Panc1 (cell line): ENCODE results near the gene ADAT1. TPM values are rescaled to one million over a fixed set of nuclear protein-coding genes. Genes with fewer than 3 reads are reported as not detected.

Source experiments
- ATAC-seq: fragments of 200-7000 bp; cut with Tn5 transposase; 2 replicates; pipeline ENCODE4 v1.9.1; 2020; ENCODE audit warnings: mild to moderate bottlenecking, moderate library complexity
- BruUV-seq: library from RNA; stranded (reverse); fragments of 400-500 nt; replicated peaks from 2 replicates; lab custom pipeline; 2021; lab: Mats Ljungman, UMichigan
- CTCF ChIA-PET: fragments of 300-600 bp; sonication (Branson Sonifier 250); formaldehyde crosslinking; loops from one replicate; lab custom pipeline; 2022; ENCODE audit warnings: antibody characterized with exemption; lab: Charles Lee
- POLR2A ChIA-PET: fragments of 300-600 bp; sonication (Branson Sonifier 250); formaldehyde crosslinking; loops from one replicate; lab custom pipeline; 2022; ENCODE audit warnings: antibody characterized with exemption; lab: Charles Lee
- DNase-seq: peaks from one replicate; pipeline ENCODE4 v3.0.0-alpha.2; 2010; ENCODE audit warnings: low read depth, low spot score
- H3K27ac ChIP-seq: 2 replicates; pipeline ENCODE4 v1.5.1; 2011; ENCODE audit warnings: mild to moderate bottlenecking, low read length, inconsistent platforms
- H3K27me3 ChIP-seq: fragments of 200-500 bp; sonication (Bioruptor generic); 2 replicates; pipeline ENCODE4 v1.6.0; 2014; ENCODE audit warnings: low read length, inconsistent platforms; ENCODE audit not compliant: control insufficient read depth, insufficient read depth
- H3K36me3 ChIP-seq: fragments of 200-500 bp; sonication (Bioruptor generic); 2 replicates; pipeline ENCODE4 v1.5.1; 2014; ENCODE audit warnings: inconsistent platforms, mild to moderate bottlenecking, low read length, moderate library complexity; ENCODE audit not compliant: control insufficient read depth, insufficient read depth
- H3K4me1 ChIP-seq: 2 replicates; pipeline ENCODE4 v1.5.1; 2011; ENCODE audit warnings: inconsistent platforms, mild to moderate bottlenecking, low read length, moderate library complexity; ENCODE audit not compliant: control insufficient read depth, insufficient read depth
- H3K4me3 ChIP-seq, 2 experiments: 2 replicates each; pipeline ENCODE4 v1.5.1; 2011 to 2012; ENCODE audit warnings: low read depth in 2 of 2, low read length in 2 of 2, mild to moderate bottlenecking in 2 of 2, inconsistent platforms in 1 of 2, moderate library complexity in 1 of 2
- H3K9me3 ChIP-seq: fragments of 200-500 bp; sonication (Bioruptor generic); 2 replicates; pipeline ENCODE4 v1.5.1; 2014; ENCODE audit warnings: low read depth, mild to moderate bottlenecking, inconsistent platforms, low read length, moderate library complexity; ENCODE audit not compliant: control insufficient read depth, insufficient read depth
- POLR2AphosphoS5 ChIP-seq: IDR thresholded peaks from 2 replicates; pipeline ENCODE4 v1.6.1; 2012; ENCODE audit warnings: mild to moderate bottlenecking, low read depth, low read length, moderate library complexity
- SIN3A ChIP-seq: IDR thresholded peaks from 2 replicates; pipeline ENCODE4 v1.6.1; 2012; ENCODE audit warnings: low read depth, mild to moderate bottlenecking, low read length, moderate library complexity, borderline replicate concordance; ENCODE audit not compliant: insufficient read depth
- TCF7L2 ChIP-seq: IDR thresholded peaks from 2 replicates; pipeline ENCODE4 v1.6.1; 2011; ENCODE audit warnings: mild to moderate bottlenecking, low read depth, low read length, inconsistent platforms
- in situ Hi-C: cut with HindIII; loops from 2 replicates; pipeline ENCODE4 v1.10.0; 2016; ENCODE audit warnings: low sequenced_read_pairs, low pct_unique_long_range_greater_than_20kb
- intact Hi-C: fragments of 100-400 bp; cut with micrococcal nuclease; formaldehyde crosslinking; loops from one replicate; pipeline ENCODE4 v1.10.0; 2022; ENCODE audit not compliant: unreplicated experiment
- total RNA-seq: library from RNA; stranded (reverse); gene quantifications from one replicate; pipeline ENCODE4 v1.2.1, GENCODE V29; 2021; ENCODE audit not compliant: unreplicated experiment
- TF ChIP-seq, protein P1 (sequence below), 2 experiments: IDR thresholded peaks; 2 replicates each; pipeline ENCODE4 v1.6.1; 2011 to 2012; ENCODE audit warnings: low read depth in 2 of 2, control low read depth in 1 of 2, low read length in 1 of 2, mild to moderate bottlenecking in 1 of 2, moderate library complexity in 1 of 2; ENCODE audit not compliant: insufficient read depth in 1 of 2
- TF ChIP-seq, protein P2 (sequence below): fragments of 450-650 bp; IDR thresholded peaks from 2 replicates; pipeline ENCODE4 v1.5.1; 2017; ENCODE audit warnings: mild to moderate bottlenecking

Gene ADAT1
- total RNA-seq, 1 experiment from 2014 or later = 46.8 TPM

DNA sequence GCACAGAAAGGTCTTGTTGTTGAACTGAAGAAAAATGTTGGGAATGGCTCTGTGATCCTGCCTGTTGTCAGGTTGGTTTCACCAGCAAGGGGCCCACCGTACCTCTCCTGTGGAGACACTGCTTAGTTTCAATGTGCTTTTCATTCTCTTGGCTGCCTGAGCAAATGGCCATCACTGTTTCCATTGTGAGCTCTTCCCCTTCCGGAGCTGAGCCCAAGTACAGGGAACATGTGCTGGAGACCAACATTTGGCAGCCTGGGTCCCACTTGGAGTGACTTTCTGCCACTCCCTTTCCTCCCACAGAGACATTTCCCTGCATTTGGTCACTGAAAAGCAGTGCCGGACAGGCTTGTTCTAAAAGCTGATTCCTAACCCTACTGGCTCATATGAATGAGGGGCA, 33.8 kb downstream of the ADAT1 start:
- no peaks in the 10 kb centered on the region for H3K4me1 ChIP-seq
- H3K27me3 ChIP-seq = no peaks in the 10 kb centered on the region
- TF ChIP-seq, protein P1, sequence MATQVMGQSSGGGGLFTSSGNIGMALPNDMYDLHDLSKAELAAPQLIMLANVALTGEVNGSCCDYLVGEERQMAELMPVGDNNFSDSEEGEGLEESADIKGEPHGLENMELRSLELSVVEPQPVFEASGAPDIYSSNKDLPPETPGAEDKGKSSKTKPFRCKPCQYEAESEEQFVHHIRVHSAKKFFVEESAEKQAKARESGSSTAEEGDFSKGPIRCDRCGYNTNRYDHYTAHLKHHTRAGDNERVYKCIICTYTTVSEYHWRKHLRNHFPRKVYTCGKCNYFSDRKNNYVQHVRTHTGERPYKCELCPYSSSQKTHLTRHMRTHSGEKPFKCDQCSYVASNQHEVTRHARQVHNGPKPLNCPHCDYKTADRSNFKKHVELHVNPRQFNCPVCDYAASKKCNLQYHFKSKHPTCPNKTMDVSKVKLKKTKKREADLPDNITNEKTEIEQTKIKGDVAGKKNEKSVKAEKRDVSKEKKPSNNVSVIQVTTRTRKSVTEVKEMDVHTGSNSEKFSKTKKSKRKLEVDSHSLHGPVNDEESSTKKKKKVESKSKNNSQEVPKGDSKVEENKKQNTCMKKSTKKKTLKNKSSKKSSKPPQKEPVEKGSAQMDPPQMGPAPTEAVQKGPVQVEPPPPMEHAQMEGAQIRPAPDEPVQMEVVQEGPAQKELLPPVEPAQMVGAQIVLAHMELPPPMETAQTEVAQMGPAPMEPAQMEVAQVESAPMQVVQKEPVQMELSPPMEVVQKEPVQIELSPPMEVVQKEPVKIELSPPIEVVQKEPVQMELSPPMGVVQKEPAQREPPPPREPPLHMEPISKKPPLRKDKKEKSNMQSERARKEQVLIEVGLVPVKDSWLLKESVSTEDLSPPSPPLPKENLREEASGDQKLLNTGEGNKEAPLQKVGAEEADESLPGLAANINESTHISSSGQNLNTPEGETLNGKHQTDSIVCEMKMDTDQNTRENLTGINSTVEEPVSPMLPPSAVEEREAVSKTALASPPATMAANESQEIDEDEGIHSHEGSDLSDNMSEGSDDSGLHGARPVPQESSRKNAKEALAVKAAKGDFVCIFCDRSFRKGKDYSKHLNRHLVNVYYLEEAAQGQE (IDR thresholded peaks at IDR 0.05; ENCODE audit: insufficient read depth in 1 of 2, low read depth in 2 of 2, low read length in 1 of 2) = no peak
- TF ChIP-seq TCF7L2 (no peak), SIN3A (no peak), POLR2AphosphoS5 (no peak)
- TF ChIP-seq, protein P2, sequence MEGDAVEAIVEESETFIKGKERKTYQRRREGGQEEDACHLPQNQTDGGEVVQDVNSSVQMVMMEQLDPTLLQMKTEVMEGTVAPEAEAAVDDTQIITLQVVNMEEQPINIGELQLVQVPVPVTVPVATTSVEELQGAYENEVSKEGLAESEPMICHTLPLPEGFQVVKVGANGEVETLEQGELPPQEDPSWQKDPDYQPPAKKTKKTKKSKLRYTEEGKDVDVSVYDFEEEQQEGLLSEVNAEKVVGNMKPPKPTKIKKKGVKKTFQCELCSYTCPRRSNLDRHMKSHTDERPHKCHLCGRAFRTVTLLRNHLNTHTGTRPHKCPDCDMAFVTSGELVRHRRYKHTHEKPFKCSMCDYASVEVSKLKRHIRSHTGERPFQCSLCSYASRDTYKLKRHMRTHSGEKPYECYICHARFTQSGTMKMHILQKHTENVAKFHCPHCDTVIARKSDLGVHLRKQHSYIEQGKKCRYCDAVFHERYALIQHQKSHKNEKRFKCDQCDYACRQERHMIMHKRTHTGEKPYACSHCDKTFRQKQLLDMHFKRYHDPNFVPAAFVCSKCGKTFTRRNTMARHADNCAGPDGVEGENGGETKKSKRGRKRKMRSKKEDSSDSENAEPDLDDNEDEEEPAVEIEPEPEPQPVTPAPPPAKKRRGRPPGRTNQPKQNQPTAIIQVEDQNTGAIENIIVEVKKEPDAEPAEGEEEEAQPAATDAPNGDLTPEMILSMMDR = no peak
- no peaks in the 10 kb centered on the region for H3K36me3 ChIP-seq
- DNase-seq = no peak
- CTCF ChIA-PET = no interaction called here
- intact Hi-C loops (no loop called here), in situ Hi-C loops (no loop called here)
- no TSS peak for BruUV-seq
- no peak overlapping the region for H3K4me3 ChIP-seq
- no peak overlapping the region for H3K27ac ChIP-seq
- no peak for ATAC-seq
- POLR2A ChIA-PET = no interaction called here
- no peaks in the 10 kb centered on the region for H3K9me3 ChIP-seq

DNA sequence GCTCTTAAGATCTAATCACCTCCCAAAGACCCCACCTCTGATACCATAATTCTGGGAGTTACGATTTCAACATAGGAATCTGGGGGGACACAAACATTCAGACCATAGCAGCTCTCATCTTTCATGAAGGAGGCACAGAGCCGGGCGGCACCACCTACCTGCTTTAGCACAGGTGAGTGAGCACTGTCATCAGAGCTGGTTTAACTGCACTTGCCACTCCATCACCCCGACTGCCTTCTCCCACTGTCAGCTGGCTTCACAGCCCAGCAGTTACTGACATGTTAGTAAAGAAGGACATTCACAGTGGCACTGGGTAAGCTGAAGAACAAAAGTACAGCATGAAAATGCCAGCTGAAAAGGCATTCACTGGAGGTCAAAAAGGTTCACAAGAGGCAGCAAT, 34.4 kb downstream of the ADAT1 start:
- Histone ChIP-seq H3K27me3 (no peaks in the 10 kb centered on the region), H3K4me1 (no peaks in the 10 kb centered on the region)
- TF ChIP-seq, protein P2 = no peak
- TF ChIP-seq TCF7L2 (no peak), SIN3A (no peak), POLR2AphosphoS5 (no peak)
- TF ChIP-seq, protein P1 (IDR thresholded peaks at IDR 0.05; ENCODE audit: insufficient read depth in 1 of 2, low read depth in 2 of 2, low read length in 1 of 2) = no peak

More for the DNA sequence above, 34.4 kb downstream of the ADAT1 start:
- ChIA-PET POLR2A (interaction anchor here (0.5 kb wide), 1 partner anchor 45 kb away, joined by 3 read pairs; no protein-coding TSS in a partner anchor), CTCF (no interaction called here)
- H3K4me3 ChIP-seq = no peak overlapping the region
- BruUV-seq = no TSS peak
- no peaks in the 10 kb centered on the region for H3K9me3 ChIP-seq
- no peak overlapping the region for H3K27ac ChIP-seq
- intact Hi-C loops = no loop called here
- H3K36me3 ChIP-seq = no peaks in the 10 kb centered on the region
- in situ Hi-C loops = no loop called here
- ATAC-seq (no peak), DNase-seq (no peak)
